ENCODE data around the gene NECTIN3.

DNA sequence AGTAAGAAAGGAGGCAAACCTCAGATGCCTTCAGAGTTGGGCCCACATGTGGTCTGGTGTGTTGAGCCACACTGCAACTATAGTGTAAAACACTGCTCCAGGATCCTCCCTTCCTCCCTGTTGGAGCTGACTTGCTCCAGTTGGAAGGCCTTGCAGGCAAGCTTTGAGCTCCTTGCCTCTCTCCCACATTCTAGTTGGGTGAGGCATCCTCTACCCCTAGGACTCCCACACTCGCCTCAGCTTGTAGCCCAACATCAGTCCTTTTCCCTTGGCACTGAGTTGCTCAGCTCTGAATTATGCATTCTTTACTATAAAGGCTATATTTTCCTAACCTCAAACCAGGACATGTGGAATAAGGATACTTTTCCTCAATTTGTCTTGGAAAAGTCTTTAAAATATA lies 143.9 kb downstream of the NECTIN3 start:
- TF ChIP-seq, protein P1, sequence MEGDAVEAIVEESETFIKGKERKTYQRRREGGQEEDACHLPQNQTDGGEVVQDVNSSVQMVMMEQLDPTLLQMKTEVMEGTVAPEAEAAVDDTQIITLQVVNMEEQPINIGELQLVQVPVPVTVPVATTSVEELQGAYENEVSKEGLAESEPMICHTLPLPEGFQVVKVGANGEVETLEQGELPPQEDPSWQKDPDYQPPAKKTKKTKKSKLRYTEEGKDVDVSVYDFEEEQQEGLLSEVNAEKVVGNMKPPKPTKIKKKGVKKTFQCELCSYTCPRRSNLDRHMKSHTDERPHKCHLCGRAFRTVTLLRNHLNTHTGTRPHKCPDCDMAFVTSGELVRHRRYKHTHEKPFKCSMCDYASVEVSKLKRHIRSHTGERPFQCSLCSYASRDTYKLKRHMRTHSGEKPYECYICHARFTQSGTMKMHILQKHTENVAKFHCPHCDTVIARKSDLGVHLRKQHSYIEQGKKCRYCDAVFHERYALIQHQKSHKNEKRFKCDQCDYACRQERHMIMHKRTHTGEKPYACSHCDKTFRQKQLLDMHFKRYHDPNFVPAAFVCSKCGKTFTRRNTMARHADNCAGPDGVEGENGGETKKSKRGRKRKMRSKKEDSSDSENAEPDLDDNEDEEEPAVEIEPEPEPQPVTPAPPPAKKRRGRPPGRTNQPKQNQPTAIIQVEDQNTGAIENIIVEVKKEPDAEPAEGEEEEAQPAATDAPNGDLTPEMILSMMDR (IDR thresholded peaks at IDR 0.05), result no peak
- TF ChIP-seq POLR2AphosphoS5 (IDR thresholded peaks at IDR 0.05; ENCODE audit: low read depth, low read length) (no peak), SIN3A (IDR thresholded peaks at IDR 0.05; ENCODE audit: borderline replicate concordance, insufficient read depth, low read depth, low read length) (no peak)
- TF ChIP-seq, protein P2, sequence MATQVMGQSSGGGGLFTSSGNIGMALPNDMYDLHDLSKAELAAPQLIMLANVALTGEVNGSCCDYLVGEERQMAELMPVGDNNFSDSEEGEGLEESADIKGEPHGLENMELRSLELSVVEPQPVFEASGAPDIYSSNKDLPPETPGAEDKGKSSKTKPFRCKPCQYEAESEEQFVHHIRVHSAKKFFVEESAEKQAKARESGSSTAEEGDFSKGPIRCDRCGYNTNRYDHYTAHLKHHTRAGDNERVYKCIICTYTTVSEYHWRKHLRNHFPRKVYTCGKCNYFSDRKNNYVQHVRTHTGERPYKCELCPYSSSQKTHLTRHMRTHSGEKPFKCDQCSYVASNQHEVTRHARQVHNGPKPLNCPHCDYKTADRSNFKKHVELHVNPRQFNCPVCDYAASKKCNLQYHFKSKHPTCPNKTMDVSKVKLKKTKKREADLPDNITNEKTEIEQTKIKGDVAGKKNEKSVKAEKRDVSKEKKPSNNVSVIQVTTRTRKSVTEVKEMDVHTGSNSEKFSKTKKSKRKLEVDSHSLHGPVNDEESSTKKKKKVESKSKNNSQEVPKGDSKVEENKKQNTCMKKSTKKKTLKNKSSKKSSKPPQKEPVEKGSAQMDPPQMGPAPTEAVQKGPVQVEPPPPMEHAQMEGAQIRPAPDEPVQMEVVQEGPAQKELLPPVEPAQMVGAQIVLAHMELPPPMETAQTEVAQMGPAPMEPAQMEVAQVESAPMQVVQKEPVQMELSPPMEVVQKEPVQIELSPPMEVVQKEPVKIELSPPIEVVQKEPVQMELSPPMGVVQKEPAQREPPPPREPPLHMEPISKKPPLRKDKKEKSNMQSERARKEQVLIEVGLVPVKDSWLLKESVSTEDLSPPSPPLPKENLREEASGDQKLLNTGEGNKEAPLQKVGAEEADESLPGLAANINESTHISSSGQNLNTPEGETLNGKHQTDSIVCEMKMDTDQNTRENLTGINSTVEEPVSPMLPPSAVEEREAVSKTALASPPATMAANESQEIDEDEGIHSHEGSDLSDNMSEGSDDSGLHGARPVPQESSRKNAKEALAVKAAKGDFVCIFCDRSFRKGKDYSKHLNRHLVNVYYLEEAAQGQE (IDR thresholded peaks at IDR 0.05; ENCODE audit: insufficient read depth in 1 of 2, low read depth in 2 of 2, low read length in 1 of 2), result no peak

Data from Panc1 (cell line).